Loucy (cell line): ENCODE results near the gene KIF1C.

Source experiments
- H2AFZ ChIP-seq: fragments of 200-600 bp; sonication (generic); 2 replicates; pipeline ENCODE4 v1.6.0; 2016; ENCODE audit warnings: antibody characterized with exemption, mild to moderate bottlenecking, low read length, moderate library complexity
- H3F3A ChIP-seq: fragments of 200-600 bp; 2 replicates; pipeline ENCODE4 v1.6.0; 2016; ENCODE audit warnings: antibody characterized with exemption, low read depth, mild to moderate bottlenecking
- H3K27me3 ChIP-seq: fragments of 200-600 bp; sonication (generic); 2 replicates; pipeline ENCODE4 v1.6.1; 2014; ENCODE audit warnings: low read length, mild to moderate bottlenecking; ENCODE audit not compliant: insufficient read depth, poor library complexity, severe bottlenecking
- H3K36me3 ChIP-seq: fragments of 200-600 bp; sonication (generic); 2 replicates; pipeline ENCODE4 v1.6.1; 2016; ENCODE audit warnings: low read length; ENCODE audit not compliant: insufficient read depth
- H3K4me1 ChIP-seq: fragments of 200-600 bp; sonication (generic); 2 replicates; pipeline ENCODE4 v1.5.1; 2014; ENCODE audit warnings: low read length, mild to moderate bottlenecking; ENCODE audit not compliant: insufficient read depth, poor library complexity, severe bottlenecking
- H3K4me2 ChIP-seq: fragments of 200-600 bp; sonication (generic); 2 replicates; pipeline ENCODE4 v1.6.0; 2014; ENCODE audit warnings: antibody characterized with exemption, low read length, low read depth, mild to moderate bottlenecking; ENCODE audit not compliant: poor library complexity, severe bottlenecking
- H3K4me3 ChIP-seq: fragments of 200-600 bp; sonication (generic); 2 replicates; pipeline ENCODE4 v1.5.1; 2014; ENCODE audit warnings: low read length, mild to moderate bottlenecking, mixed read lengths; ENCODE audit not compliant: poor library complexity, severe bottlenecking
- H3K79me2 ChIP-seq: fragments of 200-600 bp; sonication (generic); 2 replicates; pipeline ENCODE4 v1.6.1; 2014; ENCODE audit warnings: low read length; ENCODE audit not compliant: insufficient read depth
- H3K9ac ChIP-seq: fragments of 200-600 bp; sonication (generic); 2 replicates; pipeline ENCODE4 v1.6.0; 2014; ENCODE audit warnings: mild to moderate bottlenecking, low read depth, low read length, moderate library complexity; ENCODE audit not compliant: poor library complexity, severe bottlenecking
- H3K9me2 ChIP-seq: fragments of 200-600 bp; sonication (generic); replicated peaks from 2 replicates; pipeline ENCODE4 v1.6.1; 2016; ENCODE audit warnings: low read depth, low read length, mixed read lengths
- H3K9me3 ChIP-seq: fragments of 200-600 bp; sonication (generic); 2 replicates; pipeline ENCODE4 v1.6.1; 2014; ENCODE audit warnings: mild to moderate bottlenecking, antibody characterized with exemption, low read length, low read depth; ENCODE audit not compliant: insufficient read depth
- H4K20me1 ChIP-seq: fragments of 200-600 bp; sonication (generic); 2 replicates; pipeline ENCODE4 v1.6.0; 2014; ENCODE audit warnings: antibody characterized with exemption, low read length, mild to moderate bottlenecking; ENCODE audit not compliant: insufficient read depth, poor library complexity, severe bottlenecking
- EZH2phosphoT487 ChIP-seq: fragments of 200-600 bp; IDR thresholded peaks from 2 replicates; pipeline ENCODE4 v1.6.1; 2018; ENCODE audit warnings: antibody characterized with exemption, mild to moderate bottlenecking, moderate library complexity, borderline replicate concordance
- TF ChIP-seq, protein P1 (sequence below): fragments of 200-600 bp; sonication (generic); conservative IDR thresholded peaks from 2 replicates; pipeline ENCODE4 v1.5.1; 2014; ENCODE audit warnings: mild to moderate bottlenecking, antibody characterized with exemption, low read length

KIF1C gene

DNA sequence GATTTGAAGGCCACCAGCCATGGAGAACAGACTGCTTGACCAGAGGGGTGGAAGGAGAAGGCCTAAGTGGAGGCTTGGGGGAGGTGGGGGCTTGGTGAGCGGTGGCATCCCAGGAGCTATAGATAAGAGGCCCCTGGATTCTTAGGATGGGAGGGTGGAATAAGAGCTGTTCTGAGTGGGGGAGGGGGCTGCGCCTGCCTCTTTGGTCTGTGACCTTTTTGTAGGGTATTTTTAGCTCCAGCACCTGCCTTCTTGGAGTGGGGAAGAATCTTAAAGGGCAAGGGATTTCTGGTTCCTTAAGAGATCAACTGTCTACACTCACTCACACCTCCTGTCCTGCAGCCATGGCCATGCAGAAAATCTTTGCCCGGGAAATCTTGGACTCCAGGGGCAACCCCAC is 46.3 kb upstream of the KIF1C start:
- Histone ChIP-seq H3K9me2 (no peaks in the 10 kb centered on the region), H3K27me3 (peaks cover 14% of the 10 kb centered on the region), H3K79me2 (peaks cover 37% of the 10 kb centered on the region), H4K20me1 (peaks cover 17% of the 10 kb centered on the region), H3K9me3 (no peaks in the 10 kb centered on the region), H3K36me3 (peaks cover 10% of the 10 kb centered on the region), H2AFZ (no peak overlapping the region), H3K9ac (peak overlapping the region; percentile 99), H3K4me3 (peak overlapping the region; percentile 90), H3F3A (peaks cover 19% of the 10 kb centered on the region), H3K4me1 (peaks cover 23% of the 10 kb centered on the region), H3K4me2 (peak overlapping the region; percentile 91)
- TF ChIP-seq, protein P1, sequence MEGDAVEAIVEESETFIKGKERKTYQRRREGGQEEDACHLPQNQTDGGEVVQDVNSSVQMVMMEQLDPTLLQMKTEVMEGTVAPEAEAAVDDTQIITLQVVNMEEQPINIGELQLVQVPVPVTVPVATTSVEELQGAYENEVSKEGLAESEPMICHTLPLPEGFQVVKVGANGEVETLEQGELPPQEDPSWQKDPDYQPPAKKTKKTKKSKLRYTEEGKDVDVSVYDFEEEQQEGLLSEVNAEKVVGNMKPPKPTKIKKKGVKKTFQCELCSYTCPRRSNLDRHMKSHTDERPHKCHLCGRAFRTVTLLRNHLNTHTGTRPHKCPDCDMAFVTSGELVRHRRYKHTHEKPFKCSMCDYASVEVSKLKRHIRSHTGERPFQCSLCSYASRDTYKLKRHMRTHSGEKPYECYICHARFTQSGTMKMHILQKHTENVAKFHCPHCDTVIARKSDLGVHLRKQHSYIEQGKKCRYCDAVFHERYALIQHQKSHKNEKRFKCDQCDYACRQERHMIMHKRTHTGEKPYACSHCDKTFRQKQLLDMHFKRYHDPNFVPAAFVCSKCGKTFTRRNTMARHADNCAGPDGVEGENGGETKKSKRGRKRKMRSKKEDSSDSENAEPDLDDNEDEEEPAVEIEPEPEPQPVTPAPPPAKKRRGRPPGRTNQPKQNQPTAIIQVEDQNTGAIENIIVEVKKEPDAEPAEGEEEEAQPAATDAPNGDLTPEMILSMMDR = no peak
- TF ChIP-seq EZH2phosphoT487 = no peak

DNA sequence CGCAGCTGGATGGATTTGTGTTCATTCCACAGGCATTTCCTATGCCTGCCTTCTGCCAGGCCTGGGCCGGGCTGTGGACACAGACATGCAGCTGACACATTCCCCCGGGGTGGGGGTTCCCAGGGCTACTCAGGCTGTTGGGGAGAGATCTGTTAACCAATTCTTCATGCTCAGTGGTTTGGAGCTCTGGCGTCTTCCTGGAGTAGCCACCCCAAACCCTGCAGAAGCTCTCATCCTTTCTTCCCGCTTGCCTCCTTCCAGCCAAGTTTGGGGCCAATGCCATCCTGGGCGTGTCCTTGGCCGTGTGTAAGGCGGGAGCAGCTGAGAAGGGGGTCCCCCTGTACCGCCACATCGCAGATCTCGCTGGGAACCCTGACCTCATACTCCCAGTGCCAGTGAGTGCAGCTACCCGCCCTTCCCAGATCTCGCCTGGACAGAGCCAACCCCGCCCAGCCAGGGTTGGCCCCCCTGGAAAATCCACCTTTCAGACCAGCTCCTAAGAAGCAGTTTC is 44.2 kb upstream of the KIF1C start:
- Histone ChIP-seq H3K9me3 (no peaks in the 10 kb centered on the region), H3K79me2 (peaks cover 18% of the 10 kb centered on the region), H4K20me1 (no peaks in the 10 kb centered on the region), H3K4me2 (no peak overlapping the region), H3K36me3 (no peaks in the 10 kb centered on the region), H3K9me2 (no peaks in the 10 kb centered on the region), H3K4me3 (no peak overlapping the region), H3F3A (peaks cover 12% of the 10 kb centered on the region), H3K27me3 (no peaks in the 10 kb centered on the region), H3K4me1 (peaks cover 26% of the 10 kb centered on the region), H3K9ac (no peak overlapping the region), H2AFZ (no peak overlapping the region)
- no peak for TF ChIP-seq EZH2phosphoT487

DNA sequence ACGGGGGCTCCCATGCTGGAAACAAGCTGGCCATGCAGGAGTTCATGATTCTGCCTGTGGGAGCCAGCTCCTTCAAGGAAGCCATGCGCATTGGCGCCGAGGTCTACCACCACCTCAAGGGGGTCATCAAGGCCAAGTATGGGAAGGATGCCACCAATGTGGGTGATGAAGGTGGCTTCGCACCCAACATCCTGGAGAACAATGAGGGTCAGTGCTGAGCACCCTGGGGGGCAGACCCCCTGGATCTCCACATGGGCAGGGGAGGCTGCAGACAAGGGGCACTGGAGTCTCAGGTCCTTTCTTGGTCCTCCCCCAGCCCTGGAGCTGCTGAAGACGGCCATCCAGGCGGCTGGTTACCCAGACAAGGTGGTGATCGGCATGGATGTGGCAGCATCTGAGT is 42.7 kb upstream of the KIF1C start:
- H3K4me3 ChIP-seq = no peak overlapping the region
- H3K9me3 ChIP-seq = no peaks in the 10 kb centered on the region
- H3K4me1 ChIP-seq = peaks cover 30% of the 10 kb centered on the region
- H3K36me3 ChIP-seq = no peaks in the 10 kb centered on the region; the same call in 1 of the 2 replicates
- H2AFZ ChIP-seq = no peak overlapping the region
- H3K27me3 ChIP-seq = no peaks in the 10 kb centered on the region
- H3K4me2 ChIP-seq = no peak overlapping the region
- H3K9me2 ChIP-seq = no peaks in the 10 kb centered on the region
- 0 out of 2 replicates have a peak, but pooled peaks cover 3% of the 10 kb centered on the region for H3F3A ChIP-seq
- H3K9ac ChIP-seq = no peak overlapping the region
- H3K79me2 ChIP-seq = peaks cover 18% of the 10 kb centered on the region
- H4K20me1 ChIP-seq = no peaks in the 10 kb centered on the region
- TF ChIP-seq EZH2phosphoT487 = no peak
- TF ChIP-seq, protein P1 = no peak

DNA sequence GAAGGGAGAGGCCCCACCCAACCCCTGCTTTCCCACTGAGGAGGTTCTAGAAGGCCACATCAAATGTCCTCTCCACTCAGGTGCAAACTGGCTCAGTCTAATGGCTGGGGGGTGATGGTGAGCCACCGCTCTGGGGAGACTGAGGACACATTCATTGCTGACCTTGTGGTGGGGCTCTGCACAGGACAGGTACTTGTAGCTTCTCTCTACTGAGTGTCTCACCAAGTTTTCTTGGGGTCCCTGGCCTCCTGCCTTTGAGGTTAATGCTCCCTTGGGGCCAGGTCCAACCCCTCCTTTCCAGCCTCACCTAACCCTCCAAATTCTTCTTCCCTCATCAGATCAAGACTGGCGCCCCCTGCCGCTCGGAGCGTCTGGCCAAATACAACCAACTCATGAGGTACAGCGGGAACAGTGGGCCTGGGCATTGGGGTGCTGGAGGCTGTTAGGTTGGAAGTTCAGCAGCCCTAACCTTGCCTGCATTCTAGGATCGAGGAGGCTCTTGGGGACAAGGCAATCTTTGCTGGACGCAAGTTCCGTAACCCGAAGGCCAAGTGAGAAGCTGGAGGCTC is 41.2 kb upstream of the KIF1C start:
- no peak overlapping the region for H3K4me2 ChIP-seq
- H3K9me3 ChIP-seq = no peaks in the 10 kb centered on the region
- TF ChIP-seq, protein P1 = peak; percentile 66
- TF ChIP-seq EZH2phosphoT487 = no peak
- H3K27me3 ChIP-seq = no peaks in the 10 kb centered on the region
- 0 out of 2 replicates have a peak, but pooled peaks cover 3% of the 10 kb centered on the region for H3F3A ChIP-seq
- peaks cover 22% of the 10 kb centered on the region for H3K4me1 ChIP-seq
- H3K9ac ChIP-seq = no peak overlapping the region
- no peaks in the 10 kb centered on the region for H3K9me2 ChIP-seq
- H2AFZ ChIP-seq = no peak overlapping the region
- no peaks in the 10 kb centered on the region; the same call in 1 of the 2 replicates for H3K36me3 ChIP-seq
- H4K20me1 ChIP-seq = no peaks in the 10 kb centered on the region
- H3K4me3 ChIP-seq = no peak overlapping the region
- H3K79me2 ChIP-seq = peaks cover 3% of the 10 kb centered on the region
